Measurements from ENCODE around the gene MORN1. TPM values are rescaled to one million over a fixed set of nuclear protein-coding genes. Genes with fewer than 3 reads are reported as not detected.

Gene MORN1
- total RNA-seq, 1 donor from 2014 or later, result 12.7 TPM

DNA sequence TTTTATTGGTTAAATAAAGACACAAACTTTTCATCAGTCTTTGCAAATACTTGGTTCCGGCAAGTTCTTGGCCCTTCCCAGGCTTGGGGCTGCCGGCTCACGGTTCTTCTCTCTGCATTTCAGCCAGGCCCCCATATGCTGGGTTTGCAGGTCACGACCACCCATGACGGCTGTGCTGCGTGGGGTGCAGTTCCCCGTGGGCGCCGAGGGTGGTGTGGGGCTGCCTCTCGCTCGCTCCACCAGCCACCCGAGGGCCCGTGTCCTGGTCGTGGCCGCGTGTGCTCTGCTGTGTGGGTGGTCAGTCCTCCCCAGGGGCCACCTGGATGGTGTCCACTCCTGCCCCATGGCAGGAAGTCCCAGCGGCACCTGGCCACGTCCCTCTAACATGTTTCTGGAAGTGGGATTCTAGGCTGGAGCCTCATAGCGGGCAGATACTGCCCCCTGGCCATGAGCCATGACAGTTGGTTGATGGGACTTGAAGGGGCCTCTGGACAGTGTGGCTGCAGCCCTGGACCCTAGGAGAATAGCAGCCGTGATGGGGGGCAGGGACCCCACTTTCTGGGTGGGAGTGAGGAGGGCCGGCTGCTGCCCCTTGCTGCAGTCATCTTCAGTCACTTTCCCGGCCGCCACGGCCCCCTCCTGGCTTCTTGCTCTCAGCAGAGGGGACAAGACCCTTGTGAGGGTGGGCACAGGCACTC lies 117.0 kb downstream of the MORN1 start:
- Mint-ChIP-seq H3K27ac (ENCODE audit: unreplicated experiment) (peak overlapping the region; percentile 89), H3K4me3 (ENCODE audit: unreplicated experiment) (no peak overlapping the region), H3K4me1 (ENCODE audit: unreplicated experiment) (peaks cover 83% of the 10 kb centered on the region), H3K9me3 (ENCODE audit: unreplicated experiment) (no peaks in the 10 kb centered on the region), H3K36me3 (ENCODE audit: unreplicated experiment) (peaks cover 1% of the 10 kb centered on the region), H3K27me3 (ENCODE audit: unreplicated experiment) (no peaks in the 10 kb centered on the region)
- DNase-seq (ENCODE audit: extremely low spot score, unreplicated experiment), result no peak
- TF ChIP-seq, protein P1, sequence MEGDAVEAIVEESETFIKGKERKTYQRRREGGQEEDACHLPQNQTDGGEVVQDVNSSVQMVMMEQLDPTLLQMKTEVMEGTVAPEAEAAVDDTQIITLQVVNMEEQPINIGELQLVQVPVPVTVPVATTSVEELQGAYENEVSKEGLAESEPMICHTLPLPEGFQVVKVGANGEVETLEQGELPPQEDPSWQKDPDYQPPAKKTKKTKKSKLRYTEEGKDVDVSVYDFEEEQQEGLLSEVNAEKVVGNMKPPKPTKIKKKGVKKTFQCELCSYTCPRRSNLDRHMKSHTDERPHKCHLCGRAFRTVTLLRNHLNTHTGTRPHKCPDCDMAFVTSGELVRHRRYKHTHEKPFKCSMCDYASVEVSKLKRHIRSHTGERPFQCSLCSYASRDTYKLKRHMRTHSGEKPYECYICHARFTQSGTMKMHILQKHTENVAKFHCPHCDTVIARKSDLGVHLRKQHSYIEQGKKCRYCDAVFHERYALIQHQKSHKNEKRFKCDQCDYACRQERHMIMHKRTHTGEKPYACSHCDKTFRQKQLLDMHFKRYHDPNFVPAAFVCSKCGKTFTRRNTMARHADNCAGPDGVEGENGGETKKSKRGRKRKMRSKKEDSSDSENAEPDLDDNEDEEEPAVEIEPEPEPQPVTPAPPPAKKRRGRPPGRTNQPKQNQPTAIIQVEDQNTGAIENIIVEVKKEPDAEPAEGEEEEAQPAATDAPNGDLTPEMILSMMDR (IDR thresholded peaks at IDR 0.05), result no peak

- TF ChIP-seq, protein P1 (IDR thresholded peaks at IDR 0.05), result no peak
- no peaks in the 10 kb centered on the region for H3K27me3 Mint-ChIP-seq (ENCODE audit: unreplicated experiment)
- H3K9me3 Mint-ChIP-seq (ENCODE audit: unreplicated experiment), result no peaks in the 10 kb centered on the region
- peaks cover 1% of the 10 kb centered on the region for H3K36me3 Mint-ChIP-seq (ENCODE audit: unreplicated experiment)
- no peak for DNase-seq (ENCODE audit: extremely low spot score, unreplicated experiment)
- H3K27ac Mint-ChIP-seq (ENCODE audit: unreplicated experiment), result peak overlapping the region; percentile 52
- peaks cover 80% of the 10 kb centered on the region for H3K4me1 Mint-ChIP-seq (ENCODE audit: unreplicated experiment)
- H3K4me3 Mint-ChIP-seq (ENCODE audit: unreplicated experiment), result no peak overlapping the region
Observed at GRCh38 chr1:2273401-2274090, 117.8 kb downstream of the MORN1 start.

DNA sequence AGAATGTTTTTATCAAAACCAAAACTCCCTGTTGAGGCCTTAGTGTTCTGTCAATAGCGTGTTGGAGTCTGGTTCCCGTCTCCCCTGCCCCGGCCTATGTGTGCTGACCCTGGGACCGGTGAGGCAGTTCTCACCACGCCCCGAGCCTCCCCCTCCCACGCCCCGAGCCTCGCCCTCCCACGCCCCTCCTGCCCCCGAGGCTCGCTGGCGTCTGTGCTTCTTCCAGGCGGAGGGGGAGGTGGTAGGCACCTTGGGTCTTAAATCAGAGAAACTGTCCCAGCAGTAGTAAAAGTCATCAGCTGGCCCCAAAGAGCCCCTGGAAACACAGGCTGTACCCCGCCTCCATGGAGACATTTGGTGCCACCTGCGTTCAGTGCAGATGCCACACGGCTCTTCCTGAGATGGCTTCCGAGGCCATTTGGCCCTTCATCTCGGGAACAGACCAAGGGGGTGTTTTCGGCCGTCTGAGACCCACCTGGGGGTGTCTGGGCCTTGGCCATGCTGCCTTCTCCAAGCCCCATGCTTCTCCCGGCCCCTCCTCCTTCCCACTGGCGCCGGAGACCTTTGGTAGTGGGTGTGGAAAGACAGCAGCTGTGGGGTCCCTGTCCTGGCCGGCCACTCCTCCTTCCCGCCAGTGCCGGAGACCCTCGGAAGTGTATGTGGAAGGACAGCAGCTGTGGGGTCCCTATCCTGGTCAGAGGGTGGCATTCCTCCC lies 118.5 kb downstream of the MORN1 start:
- peak overlapping the region; percentile 52 for H3K27ac Mint-ChIP-seq (ENCODE audit: unreplicated experiment)
- peaks cover 75% of the 10 kb centered on the region for H3K4me1 Mint-ChIP-seq (ENCODE audit: unreplicated experiment)
- peaks cover 1% of the 10 kb centered on the region for H3K36me3 Mint-ChIP-seq (ENCODE audit: unreplicated experiment)
- TF ChIP-seq, protein P1 (IDR thresholded peaks at IDR 0.05), result no peak
- H3K4me3 Mint-ChIP-seq (ENCODE audit: unreplicated experiment), result no peak overlapping the region
- H3K9me3 Mint-ChIP-seq (ENCODE audit: unreplicated experiment), result no peaks in the 10 kb centered on the region
- H3K27me3 Mint-ChIP-seq (ENCODE audit: unreplicated experiment), result no peaks in the 10 kb centered on the region
- no peak for DNase-seq (ENCODE audit: extremely low spot score, unreplicated experiment)

- no peak for DNase-seq (ENCODE audit: extremely low spot score, unreplicated experiment)
- Mint-ChIP-seq H3K4me3 (ENCODE audit: unreplicated experiment) (no peak overlapping the region), H3K9me3 (ENCODE audit: unreplicated experiment) (no peaks in the 10 kb centered on the region), H3K27ac (ENCODE audit: unreplicated experiment) (peak overlapping the region; percentile 70), H3K36me3 (ENCODE audit: unreplicated experiment) (peaks cover 1% of the 10 kb centered on the region), H3K4me1 (ENCODE audit: unreplicated experiment) (peaks cover 69% of the 10 kb centered on the region), H3K27me3 (ENCODE audit: unreplicated experiment) (no peaks in the 10 kb centered on the region)
- TF ChIP-seq, protein P1 (IDR thresholded peaks at IDR 0.05), result no peak
Observed at GRCh38 chr1:2271841-2272655, 119.3 kb downstream of the MORN1 start.

Other genes starting within 250 kb of the MORN1 start
- gene FAAP20, start 196.8 kb downstream of the MORN1 start, total RNA-seq, result 85.1 and 90.4 TPM in 2 replicates
- 131 and 132 TPM in 2 replicates for gene SKI, start 163.2 kb downstream of the MORN1 start, total RNA-seq
- 144 and 147 TPM in 2 replicates for gene RER1, start 287 bp upstream of the MORN1 start, total RNA-seq
- gene PEX10, start 21.0 kb upstream of the MORN1 start, total RNA-seq, result 23.1 and 25.6 TPM in 2 replicates
- 11.7 and 12.6 TPM in 2 replicates for gene PLCH2, start 84.7 kb upstream of the MORN1 start, total RNA-seq
- 34.1 and 34.4 TPM in 2 replicates for gene PANK4, start 135.0 kb upstream of the MORN1 start, total RNA-seq
- gene HES5, start 138.7 kb upstream of the MORN1 start, total RNA-seq, result 0.29 TPM in 1 of 2 replicates, not detected in the other
- gene TNFRSF14, start 164.8 kb upstream of the MORN1 start, total RNA-seq, result 6.5 TPM in 2 replicates
- gene PRXL2B, start 195.2 kb upstream of the MORN1 start, total RNA-seq, result 24.0 and 24.8 TPM in 2 replicates
- not detected in 2 replicates for gene MMEL1, start 241.5 kb upstream of the MORN1 start, total RNA-seq